Amniotic epithelial cell (primary cell): Measurements from ENCODE around the gene TPSG1.
"Not testable (repeated sequence)": the region's sequence is repeated elsewhere in the genome, so short reads cannot be mapped to it uniquely, and the experiment has no call there.

ENCODE experiments used
- DNase-seq: peaks from one replicate; pipeline ENCODE4 v3.0.0-alpha.2; 2010; ENCODE audit warnings: low read depth

Gene TPSG1

GRCh38 chr16:1256874-1257322 lies 31.8 kb upstream of the TPSG1 start:
- DNase-seq: no peak

GRCh38 chr16:1256296-1256873 lies 31.3 kb upstream of the TPSG1 start:
- DNase-seq: not testable (repeated sequence)

- DNase-seq: not testable (repeated sequence)
Observed at GRCh38 chr16:1255276-1256122, 30.4 kb upstream of the TPSG1 start, which contains the start of gene TPSD1. TSS of gene TPSD1 (plus strand) at chr16:1256069. CDS start at chr16:1256281, 212 bp downstream.

GRCh38 chr16:1254821-1255220 lies 29.8 kb upstream of the TPSG1 start:
- DNase-seq: not testable (repeated sequence)

- DNase-seq: not testable (repeated sequence)
Observed at GRCh38 chr16:1253701-1254364, 28.8 kb upstream of the TPSG1 start.

GRCh38 chr16:1249031-1249755 lies 24.1 kb upstream of the TPSG1 start:
- DNase-seq: not testable (repeated sequence)

GRCh38 chr16:1247903-1248537 lies 23.0 kb upstream of the TPSG1 start:
- DNase-seq: not testable (repeated sequence)

- DNase-seq: no peak
Observed at GRCh38 chr16:1245452-1246020, 20.5 kb upstream of the TPSG1 start.

GRCh38 chr16:1244881-1245280 lies 19.8 kb upstream of the TPSG1 start:
- no peak for DNase-seq

GRCh38 chr16:1243907-1244850 lies 19.1 kb upstream of the TPSG1 start:
- not testable (repeated sequence) for DNase-seq

GRCh38 chr16:1243363-1243762 lies 18.3 kb upstream of the TPSG1 start:
- DNase-seq: not testable (repeated sequence)

GRCh38 chr16:1241081-1241480 lies 16.0 kb upstream of the TPSG1 start:
- not testable (repeated sequence) for DNase-seq

- not testable (repeated sequence) for DNase-seq
Observed at GRCh38 chr16:1240436-1240835, 15.4 kb upstream of the TPSG1 start, which contains the start of gene TPSAB1. TSS of gene TPSAB1 (plus strand) at chr16:1240705. CDS start at chr16:1240939, 234 bp downstream.

GRCh38 chr16:1239575-1239974 lies 14.5 kb upstream of the TPSG1 start:
- DNase-seq: not testable (repeated sequence)

- not testable (repeated sequence) for DNase-seq
Observed at GRCh38 chr16:1238909-1239308, 13.8 kb upstream of the TPSG1 start.

- DNase-seq: no peak
Observed at GRCh38 chr16:1237990-1238389, 12.9 kb upstream of the TPSG1 start.

- DNase-seq: not testable (repeated sequence)
Observed at GRCh38 chr16:1236659-1237058, 11.6 kb upstream of the TPSG1 start.

- DNase-seq: not testable (repeated sequence)
Observed at GRCh38 chr16:1232049-1232748, 7.1 kb upstream of the TPSG1 start.

GRCh38 chr16:1231301-1231700 lies 6.2 kb upstream of the TPSG1 start:
- DNase-seq: not testable (repeated sequence)
